CD4-positive, alpha-beta T cell treated with Interleukin-2 at 100 ng/mL for 4 hours (primary cell): ENCODE results near the gene PGR.

Experiments used
- DNase-seq: peaks from one replicate; pipeline ENCODE4 v3.0.0-alpha.2; 2020; ENCODE audit warnings: low spot score

PGR gene

GRCh38 chr11:101009690-101010055, 119.9 kb downstream of the PGR start:
- DNase-seq: no peak

DNA sequence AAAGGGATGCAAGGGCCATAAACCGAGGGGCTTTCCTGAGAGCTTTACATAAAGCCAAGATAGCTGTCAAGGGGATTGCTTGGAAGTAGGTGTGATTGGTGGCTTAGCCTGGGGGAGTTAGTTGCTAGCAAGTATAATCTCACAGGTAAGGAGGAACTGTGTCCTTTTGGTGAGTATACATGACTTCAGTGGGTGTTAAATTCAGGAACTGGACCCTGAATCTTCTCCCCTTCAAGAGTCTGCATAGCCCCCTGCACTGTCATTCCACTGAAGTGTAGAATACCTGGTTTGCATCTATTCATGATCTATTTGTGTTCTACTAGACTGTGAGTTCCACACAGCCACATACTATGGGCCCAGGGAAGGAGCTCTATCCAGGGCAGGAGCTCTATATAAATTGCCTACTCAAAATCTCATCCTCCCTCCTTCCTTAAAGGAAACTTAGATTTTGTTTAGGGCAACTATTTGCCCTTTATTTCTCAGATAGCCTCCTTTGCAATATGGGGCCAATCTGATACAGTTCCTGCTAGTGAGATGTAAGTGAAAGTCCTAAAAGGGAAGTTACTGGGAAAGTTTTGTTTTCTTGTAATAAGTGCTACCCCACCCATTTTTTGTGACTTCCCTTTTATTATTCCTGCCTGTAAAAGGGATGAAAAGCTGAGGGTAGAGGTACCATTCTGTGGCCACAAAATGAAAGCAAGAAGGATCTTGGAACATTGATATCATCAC, 120.5 kb downstream of the PGR start:
- DNase-seq: no peak

DNA sequence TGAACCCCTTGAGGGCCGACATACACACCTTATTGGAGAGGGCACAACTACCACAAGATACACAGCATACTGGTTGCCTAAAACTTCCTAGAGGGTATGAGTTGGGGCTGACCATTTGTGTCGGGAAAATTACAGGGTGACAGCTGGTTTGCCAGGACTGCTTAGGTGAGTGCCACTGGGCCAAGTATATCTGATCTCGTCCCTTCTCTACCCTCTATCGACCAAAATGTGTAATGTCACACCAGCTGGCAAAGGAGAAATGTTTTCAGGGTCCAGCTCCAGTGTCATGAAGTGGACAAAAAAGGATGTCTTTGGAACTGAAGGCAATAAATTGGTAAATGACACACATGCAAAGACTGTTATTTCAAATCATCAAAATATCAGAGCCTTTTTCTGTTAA, 126.1 kb downstream of the PGR start:
- no peak for DNase-seq

DNA sequence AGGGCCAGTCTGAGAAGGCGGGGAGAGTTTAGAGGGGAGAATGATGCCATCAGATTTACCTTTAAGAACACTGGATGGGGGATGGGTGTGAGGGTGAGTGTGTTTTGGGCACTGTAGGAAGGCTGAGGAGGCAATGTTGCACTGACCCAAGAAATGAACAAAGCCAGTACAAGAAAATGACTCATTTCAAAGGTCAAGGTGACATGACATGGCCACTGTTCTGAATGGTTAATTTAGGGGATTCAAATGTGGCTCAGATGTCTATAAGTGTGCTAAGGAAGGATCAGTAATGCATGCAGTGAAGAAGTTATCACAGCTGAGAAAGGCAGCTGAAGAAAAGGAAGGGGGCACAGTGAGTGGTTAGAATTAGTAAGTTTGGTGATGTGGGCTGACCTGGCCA, 129.9 kb downstream of the PGR start:
- DNase-seq: no peak

DNA sequence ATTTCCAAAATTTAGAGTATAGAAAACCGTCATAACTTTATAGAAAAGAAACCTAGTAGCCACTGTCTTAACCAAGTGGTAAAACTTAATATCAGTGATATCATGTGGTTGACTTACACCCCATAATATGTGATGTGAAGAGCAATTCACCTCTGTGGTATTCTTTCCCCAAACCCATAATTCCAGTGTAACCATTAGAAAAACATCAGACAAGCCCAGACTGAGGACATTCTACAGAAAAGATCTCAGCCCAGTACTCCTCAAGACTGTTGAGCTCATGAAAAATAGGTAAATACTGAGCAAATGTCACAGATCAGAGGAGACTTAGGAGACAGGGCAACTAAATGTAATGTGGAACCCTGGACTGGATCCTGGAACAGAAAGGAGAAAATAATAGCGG, 134.6 kb downstream of the PGR start:
- no peak for DNase-seq

GRCh38 chr11:100991541-100991940, 138.1 kb downstream of the PGR start:
- no peak for DNase-seq

- DNase-seq: no peak
Measured at GRCh38 chr11:100990931-100991330, 138.7 kb downstream of the PGR start.

DNA sequence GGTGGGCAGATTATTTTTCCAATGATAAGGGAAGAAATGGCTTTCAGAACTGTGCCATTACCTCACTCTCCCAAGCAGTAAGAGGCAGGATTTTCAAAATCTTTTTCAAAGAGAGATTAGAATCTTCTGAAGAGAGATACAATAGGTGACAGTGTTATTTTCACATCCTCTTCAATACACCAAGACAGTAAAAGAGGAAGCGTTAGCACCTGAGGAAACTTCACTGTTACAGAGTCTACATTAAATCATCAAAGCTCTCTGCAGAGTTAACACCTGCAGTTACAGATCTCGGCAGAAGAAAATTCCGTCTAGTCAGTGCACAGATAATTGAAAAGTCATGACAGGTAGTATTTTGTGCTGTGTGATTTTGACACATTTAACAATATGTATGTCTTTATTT, 144.9 kb downstream of the PGR start:
- no peak for DNase-seq

DNA sequence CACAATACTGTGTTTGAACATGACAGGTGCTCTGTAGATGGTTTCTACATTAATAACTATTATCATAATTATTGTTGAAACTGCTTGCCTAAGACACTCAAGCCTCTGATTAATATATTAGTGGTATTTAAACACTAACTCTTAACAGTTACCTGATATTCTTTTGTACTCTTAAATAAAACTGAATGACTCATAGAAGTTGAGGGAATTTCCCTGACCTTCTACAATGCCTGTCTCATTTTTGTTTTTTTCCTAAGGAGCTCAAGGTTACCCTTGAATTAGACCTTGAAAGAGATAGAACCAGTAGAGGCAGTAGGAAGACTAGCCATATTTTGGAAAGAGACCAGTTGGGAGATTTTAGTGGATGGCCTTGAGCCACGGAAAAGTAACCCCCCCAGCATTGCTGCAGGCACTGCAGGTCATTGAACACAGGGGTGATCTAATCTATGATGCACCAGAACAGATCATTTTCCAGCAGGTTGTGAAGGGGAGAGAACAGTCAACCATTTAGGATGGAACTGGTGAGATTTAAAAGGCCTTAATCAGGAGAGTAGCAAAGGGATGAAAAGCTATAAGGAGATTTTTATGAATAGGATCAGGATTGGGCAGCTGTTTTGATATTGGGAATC, 148.3 kb downstream of the PGR start:
- DNase-seq: no peak

- DNase-seq: no peak
Measured at GRCh38 chr11:100980156-100980555, 149.5 kb downstream of the PGR start.
